HG03108 (cell line): ENCODE data around the gene SGCA.

ENCODE experiments used
- ATAC-seq: cut with Tn5 transposase; IDR thresholded peaks from one replicate; pipeline ENCODE4 v1.9.1; 2021; ENCODE audit warnings: moderate library complexity; ENCODE audit not compliant: unreplicated experiment

Gene SGCA

DNA sequence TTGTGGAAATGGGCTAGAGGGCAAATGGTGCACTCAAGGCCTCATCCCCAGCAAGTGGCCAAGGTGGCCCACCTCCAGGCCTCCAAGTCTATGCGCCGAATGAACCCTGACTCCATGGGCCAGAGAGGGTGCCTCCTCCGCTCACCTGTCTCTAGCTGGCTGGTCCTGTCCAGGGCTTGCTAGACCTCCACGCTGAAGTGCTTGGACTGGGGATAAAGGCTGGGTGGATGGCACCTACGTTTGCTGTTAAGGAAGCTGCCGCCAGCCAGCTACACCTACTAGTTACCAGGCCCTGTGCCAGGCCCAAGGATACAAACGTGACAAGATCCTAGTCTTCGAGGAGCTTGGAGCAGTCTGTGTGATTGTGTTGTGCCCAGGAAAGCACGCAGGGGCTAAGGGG, 739 bp upstream of the SGCA start:
- ATAC-seq = no peak

DNA sequence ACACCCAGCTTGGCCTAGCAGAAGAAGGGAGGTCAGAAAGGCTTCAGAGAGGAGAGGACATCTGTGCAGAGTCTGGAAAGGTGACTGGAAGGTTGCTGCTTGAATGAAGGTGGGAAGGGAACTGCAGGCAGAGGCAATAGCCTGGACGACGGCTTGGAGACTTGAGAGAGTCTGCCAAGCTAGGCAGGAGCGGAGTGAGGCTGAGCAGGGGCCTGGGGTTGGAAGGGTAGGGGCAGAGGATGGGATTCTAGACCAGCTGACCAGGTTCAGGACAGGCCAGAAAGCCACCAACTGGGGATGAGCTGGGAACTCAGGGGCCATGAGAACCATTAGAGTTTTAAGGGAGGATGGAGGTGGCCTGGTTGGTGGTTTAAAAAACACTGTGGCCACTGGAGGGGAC, 339 bp upstream of the SGCA start:
- no peak for ATAC-seq

DNA sequence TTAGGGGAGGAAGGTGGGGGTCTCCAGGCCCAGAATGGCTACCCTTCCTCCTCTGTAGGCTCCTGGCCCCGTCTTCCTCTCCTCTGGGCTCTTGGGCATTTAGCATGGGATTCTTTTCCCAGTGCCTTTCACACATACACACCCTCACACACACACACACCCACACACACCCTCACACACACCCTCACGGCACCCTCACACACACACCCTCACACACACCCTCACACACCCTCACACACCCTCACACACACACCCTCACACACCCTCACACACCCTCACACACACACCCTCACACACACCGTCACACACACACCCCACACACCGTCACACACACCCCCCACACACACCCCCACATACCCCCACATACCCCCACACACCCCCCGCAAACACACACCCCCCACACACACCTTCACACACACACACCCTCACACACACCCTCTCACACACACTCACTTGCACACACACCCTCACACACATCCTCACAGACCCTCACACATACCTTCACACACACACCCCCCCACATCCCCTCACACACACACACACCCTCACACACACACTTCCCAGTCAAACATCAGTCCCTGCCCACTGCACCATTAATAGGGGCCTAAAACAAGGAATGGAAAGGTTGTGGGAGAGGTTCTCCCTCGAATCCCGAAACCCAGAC, 845 bp downstream of the SGCA start:
- no peak for ATAC-seq

- ATAC-seq = no peak
These were observed 1.6 kb downstream of the SGCA start for GRCh38 chr17:50167371-50167770.

DNA sequence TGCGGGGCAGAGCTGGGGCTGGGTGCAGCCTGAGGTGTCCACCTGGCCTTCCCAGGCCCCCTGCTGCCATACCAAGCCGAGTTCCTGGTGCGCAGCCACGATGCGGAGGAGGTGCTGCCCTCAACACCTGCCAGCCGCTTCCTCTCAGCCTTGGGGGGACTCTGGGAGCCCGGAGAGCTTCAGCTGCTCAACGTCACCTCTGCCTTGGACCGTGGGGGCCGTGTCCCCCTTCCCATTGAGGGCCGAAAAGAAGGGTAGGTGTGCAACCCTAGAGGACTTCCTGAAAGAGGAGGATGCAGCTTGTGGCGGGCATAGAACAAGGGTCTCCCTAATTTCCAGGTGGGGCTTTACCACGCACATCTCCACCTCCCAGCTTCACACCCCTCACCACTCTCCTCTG, 2.5 kb downstream of the SGCA start:
- no peak for ATAC-seq

- no peak for ATAC-seq
These were observed 3.4 kb downstream of the SGCA start for GRCh38 chr17:50169121-50169764.

GRCh38 chr17:50169881-50170459, 4.2 kb downstream of the SGCA start:
- ATAC-seq = no peak

DNA sequence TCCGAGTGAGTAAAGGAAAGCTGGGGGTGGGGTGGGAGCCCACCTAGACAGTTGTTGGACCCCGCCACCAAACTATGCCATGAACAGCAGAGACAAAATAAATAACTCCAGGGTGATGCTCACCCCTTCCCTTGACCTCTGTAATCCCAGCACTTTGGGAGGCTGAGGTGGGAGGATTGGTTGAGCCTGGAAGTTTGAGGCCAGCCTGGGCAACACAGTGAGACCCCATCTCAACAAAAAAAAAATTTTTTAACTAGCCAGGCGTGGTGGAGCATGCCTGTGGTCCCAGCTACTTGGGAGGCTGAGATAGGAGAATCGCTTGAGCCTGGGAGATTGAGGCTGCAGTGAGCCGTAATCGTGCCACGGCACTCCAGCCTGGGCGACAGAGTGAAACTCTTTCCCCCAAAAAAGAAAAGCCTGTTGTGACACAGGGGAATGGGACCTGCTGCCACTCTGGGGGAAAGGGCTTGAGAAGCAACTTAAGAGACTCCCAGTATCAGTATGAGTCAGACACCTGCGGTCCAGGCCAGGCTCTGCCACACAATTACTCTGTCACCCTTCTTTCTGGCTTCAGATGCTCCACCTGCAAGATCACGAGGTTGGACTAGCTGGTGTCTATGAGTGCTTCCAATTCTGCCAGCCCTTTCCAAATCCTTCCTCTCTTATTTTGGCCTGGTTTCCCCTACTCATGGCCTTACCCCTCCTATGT, 5.0 kb downstream of the SGCA start:
- ATAC-seq = peak; percentile 82

DNA sequence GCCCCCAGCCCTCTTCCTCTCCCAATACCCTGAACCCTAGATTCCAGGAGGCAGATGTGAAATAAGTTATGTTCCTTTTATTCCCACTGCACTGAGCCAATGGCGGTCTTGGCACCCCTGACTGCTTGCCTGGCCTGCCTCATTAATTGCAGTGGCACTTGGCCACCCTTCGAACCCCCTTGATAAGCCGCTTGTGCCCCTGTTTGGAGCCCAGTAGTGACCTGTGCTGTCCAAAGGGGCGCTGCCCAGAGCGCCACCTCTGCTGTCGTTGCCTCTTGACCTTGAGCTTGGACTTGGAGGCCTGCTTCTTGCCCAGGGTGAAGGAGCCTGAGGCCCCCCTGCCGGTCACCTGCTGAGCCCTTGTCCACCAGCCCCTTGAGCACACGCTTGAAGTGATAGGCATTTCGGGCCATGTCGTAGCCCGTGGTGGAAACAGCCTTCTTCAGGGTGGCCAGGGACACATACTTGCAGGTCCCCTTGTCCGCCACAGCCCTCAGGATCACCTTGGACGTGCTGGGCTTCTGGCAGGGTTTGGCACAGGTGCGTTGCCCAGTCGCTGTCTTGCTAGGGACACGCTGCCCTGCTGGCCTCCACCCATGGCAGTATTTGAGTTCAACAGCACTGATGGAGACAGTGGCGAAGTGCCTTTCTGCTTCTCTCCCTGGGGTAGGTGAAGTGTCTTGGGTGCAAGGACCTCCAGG, 5.7 kb downstream of the SGCA start:
- ATAC-seq = no peak

DNA sequence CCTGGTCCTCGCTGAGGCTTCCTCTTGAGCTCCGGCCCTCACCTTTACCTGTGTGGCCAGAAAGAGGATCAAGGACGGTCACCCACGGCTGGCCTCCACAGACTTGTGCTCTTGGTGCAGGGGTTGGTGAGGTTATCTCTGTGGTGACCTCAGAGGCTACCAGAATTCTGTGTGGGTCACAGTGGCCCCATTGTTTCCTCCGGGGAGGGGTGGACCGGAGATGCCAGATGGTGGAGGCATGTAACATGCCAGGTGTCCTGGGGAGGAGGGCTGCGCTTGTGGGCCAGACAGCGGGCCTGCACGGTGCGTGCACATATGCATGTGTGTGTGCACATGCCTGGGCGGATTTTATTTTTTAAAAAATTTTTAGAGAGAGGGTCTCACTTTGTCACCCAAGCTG, 6.3 kb downstream of the SGCA start:
- ATAC-seq = no peak

GRCh38 chr17:50172936-50173334, 7.1 kb downstream of the SGCA start:
- no peak for ATAC-seq

DNA sequence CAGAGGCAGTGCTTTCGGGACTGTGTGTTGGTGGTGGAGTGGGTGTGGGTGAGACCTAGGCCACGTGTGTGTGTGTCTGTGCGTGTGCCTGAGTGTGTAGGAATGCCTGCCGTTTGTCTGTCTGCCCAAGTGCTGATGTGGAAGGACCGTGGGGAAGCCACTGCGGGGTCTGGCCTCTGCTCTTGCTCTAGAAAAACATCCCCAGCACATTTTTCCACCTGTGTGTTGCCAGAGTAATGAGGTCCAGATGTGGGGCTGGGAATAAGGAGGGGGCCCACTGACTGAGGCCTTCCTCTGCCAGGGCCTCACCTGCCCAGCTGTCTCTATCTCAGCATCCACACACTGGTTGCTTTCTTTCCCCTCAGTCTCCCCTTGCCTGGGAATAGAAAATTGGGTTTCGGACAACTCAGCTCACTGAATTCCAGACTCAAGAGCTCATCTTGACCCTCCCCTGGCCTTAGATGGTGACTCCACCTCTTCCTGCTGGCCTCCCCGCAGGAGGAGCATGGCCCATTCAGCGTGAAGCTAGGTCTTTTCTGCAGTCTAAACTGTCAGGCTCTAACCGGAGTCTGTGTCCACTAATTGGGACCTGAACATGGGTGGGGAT, 7.6 kb downstream of the SGCA start:
- ATAC-seq = no peak

DNA sequence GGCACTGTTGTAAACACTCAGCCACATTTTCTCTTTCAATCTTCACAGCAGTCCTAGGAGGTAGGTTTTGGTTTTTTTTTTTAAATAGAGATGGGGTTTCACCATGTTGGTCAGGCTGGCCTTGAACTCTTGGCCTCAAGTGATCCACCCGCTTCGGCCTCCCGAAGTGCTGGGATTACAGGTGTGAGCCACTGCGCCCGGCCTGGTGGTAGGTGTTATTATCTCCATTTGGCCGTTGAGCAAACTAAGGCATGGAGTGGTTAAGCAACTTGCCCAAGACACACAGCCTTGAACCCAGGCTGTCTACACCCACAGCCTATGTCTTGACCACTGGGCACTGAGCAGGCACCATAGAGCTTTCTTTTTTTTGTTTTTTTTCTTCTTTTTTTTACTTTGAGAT, 8.6 kb downstream of the SGCA start:
- ATAC-seq = no peak

- ATAC-seq = no peak
These were observed 9.4 kb downstream of the SGCA start for GRCh38 chr17:50175035-50175807.

DNA sequence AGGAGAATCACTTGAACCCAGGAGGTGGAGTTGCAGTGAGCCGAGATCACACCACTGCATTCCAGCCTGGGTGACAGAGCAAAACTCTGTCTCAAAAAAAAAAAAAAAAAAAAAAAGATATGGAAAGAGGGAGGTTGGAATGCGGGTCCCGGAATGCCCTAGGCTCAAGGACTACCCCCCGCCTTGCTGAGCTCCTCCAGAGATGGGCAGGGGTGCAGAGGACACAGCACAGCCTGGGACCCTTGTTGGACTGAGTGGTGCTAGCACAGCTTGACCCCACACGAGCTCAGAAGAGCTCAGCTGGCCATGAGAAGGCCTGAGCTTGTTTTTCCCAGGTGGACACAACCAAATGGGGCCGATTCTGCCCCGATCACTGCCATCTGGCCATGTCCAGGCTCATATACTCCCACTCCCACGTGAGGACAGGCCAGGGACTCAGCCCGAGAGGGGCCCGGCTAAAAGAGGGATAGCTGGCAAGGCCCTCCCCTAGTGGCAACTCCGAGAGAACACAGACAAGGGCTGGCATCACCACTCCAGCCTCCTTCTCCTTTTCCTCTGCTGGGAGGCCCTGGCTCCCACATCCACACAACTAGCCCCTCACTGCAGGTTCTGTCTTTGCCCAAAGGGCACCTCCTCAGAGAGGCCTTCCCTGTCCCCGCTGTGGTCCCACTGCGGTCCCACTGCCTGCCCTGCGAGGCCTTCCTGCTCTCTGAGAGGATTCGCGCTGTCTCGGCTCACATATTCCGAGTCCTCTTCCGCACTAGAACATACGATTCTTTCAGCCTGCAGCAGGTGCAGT, 11.0 kb downstream of the SGCA start:
- ATAC-seq = no peak

DNA sequence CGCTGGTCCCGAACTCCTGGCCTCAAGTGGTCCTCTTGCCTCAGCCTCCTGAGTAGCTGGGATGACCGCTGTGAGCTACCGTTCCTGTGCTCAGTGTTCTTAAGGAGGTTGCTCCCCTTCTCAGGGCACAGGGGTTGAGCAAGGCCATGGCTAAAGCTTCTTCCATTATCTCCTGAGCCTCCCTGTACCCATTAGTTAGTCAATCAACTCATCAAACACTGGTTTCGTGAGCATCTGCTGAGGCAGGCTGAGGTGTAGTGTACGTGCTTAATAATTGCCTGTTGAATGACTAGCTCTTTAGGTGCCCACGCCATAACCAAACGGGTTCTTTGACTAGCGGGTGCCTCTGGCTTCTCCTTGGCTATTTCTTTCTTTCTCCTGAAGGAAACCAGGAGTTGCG, 11.7 kb downstream of the SGCA start:
- no peak for ATAC-seq

DNA sequence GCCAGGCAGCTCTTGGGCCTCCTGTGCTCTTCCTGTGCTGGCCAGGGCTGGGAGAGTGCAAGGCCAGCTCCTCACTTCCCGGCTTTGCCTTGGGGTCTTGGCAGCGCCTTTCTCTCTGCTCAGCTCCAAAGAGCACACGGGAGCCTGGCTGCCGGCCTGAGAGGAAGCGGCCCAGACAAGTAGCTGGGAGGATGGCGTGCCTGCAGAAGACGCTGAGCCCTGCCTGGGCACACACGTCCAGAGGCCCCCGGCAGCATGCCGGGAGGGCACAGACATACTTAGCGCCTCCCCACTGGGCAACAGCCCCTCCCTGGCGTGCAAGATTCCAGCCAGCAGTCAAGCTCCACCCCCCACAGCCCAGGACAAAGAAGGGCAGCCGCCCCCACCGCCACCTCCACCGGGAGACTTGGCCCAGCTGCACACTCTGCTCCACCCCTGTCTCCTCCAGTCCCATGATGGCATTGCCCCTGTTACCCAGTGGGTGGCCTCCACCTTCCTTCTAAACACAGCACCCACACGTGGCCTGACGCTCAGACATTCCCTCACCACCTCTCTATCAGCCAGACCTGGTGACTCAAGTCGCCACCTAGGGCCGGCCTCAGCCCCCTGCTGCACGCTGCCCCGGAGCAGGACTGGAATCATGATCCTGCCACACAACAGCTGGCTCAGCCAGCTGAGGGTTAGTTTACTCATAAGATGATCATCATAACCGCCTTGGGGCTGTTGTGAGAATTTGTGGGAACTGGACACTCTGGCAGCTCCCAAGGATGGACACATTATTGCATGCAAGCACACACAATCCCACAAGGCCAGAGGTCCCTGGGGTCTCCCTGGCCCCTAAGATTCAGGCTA, 12.4 kb downstream of the SGCA start:
- ATAC-seq = peak; percentile 75

DNA sequence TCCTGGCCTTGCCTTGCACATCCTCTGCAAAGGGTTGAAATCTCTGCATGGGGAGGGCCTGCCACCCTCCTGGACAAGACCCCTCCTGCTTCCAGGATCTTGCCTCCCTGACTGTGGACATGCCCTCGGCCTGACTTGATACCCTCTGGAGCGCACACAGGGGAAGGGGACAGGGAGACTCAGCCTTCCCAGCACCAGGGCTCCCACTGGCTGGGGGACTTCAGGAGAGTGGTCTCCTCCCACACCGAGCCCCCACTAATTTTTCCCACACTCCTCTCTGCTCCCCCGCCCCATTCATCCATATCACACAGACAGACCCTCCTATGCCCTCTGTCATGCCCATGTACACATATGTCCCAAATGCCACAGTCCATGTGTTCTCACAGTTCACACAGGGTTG, 14.3 kb downstream of the SGCA start:
- ATAC-seq = no peak

DNA sequence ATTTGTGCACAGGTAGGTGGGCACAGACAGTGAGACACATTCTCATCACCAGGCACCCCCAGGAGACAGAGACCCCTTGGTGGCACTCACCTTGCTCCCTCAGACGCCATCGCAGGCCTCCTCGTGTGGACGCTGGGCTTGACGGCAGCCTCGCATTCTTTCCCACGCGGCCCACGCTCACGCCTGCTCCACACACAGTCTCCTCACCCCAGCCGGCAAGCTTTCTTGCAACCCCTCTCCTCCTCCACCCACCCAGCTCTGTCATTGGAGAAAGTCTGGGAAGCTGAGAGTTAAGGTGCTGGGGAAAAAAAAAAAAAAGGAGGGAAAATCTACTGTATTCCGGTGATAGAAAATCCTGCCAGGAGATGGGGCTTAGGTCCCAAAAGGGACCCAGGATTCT, 14.8 kb downstream of the SGCA start:
- no peak for ATAC-seq
